Esophagus muscularis mucosa (tissue), 4 donors: ENCODE measurements around the gene ZDHHC12. TPM values are rescaled to one million over a fixed set of nuclear protein-coding genes. Genes with fewer than 3 reads are reported as not detected.

ENCODE experiments used
- DNase-seq: peaks from one replicate; pipeline ENCODE4 v3.0.0-alpha.2; 2017; ENCODE audit errors: extremely low spot score
- H3K27ac ChIP-seq, 4 donors: fragments of 200-600 bp; sonication (generic); replicated peaks in 1 of 4; 1 replicate in 3 of 4; 2 replicates in 1 of 4; pipeline ENCODE4 v1.5.1; 2016 to 2019; ENCODE audit warnings: mild to moderate bottlenecking in 1 of 4
- H3K27me3 ChIP-seq, 4 donors: fragments of 200-600 bp; sonication (generic); one replicate each; pipeline versions ENCODE4 v1.5.1 to v1.6.0; 2016 to 2019
- H3K36me3 ChIP-seq, 4 donors: fragments of 200-600 bp; sonication (generic); one replicate each; pipeline ENCODE4 v1.5.1; 2016 to 2019
- H3K4me1 ChIP-seq, 4 donors: fragments of 200-600 bp; sonication (generic); one replicate each; pipeline ENCODE4 v1.5.1; 2016 to 2019
- H3K4me3 ChIP-seq, 4 donors: fragments of 200-600 bp; sonication (generic); 1 replicate in 2 of 4; 2 replicates in 2 of 4; pipeline ENCODE4 v1.5.1; 2016 to 2019; ENCODE audit warnings: mild to moderate bottlenecking in 4 of 4, moderate library complexity in 1 of 4
- H3K9me3 ChIP-seq, 4 donors: fragments of 200-600 bp; sonication (generic); 1 replicate in 3 of 4; 2 replicates in 1 of 4; pipeline ENCODE4 v1.5.1; 2016 to 2019
- CTCF ChIP-seq, 3 experiments: fragments of 200-600 bp in 2 of 3; fragments of 450-650 bp in 1 of 3; sonication (generic) in 2 of 3; IDR thresholded peaks; one replicate each; pipeline ENCODE4 v1.5.1; 2017 to 2019; ENCODE audit warnings: antibody characterized with exemption in 3 of 3, mild to moderate bottlenecking in 2 of 3, moderate library complexity in 1 of 3
- EP300 ChIP-seq: sonication (generic); formaldehyde crosslinking; IDR thresholded peaks from one replicate; pipeline ENCODE4 v1.6.1; 2017; ENCODE audit warnings: antibody characterized with exemption
- POLR2A ChIP-seq: fragments of 450-650 bp; IDR thresholded peaks from one replicate; pipeline ENCODE4 v1.6.1; 2017; ENCODE audit warnings: antibody characterized with exemption, moderate library complexity, mild to moderate bottlenecking, low read depth
- POLR2AphosphoS5 ChIP-seq, 2 donors: sonication (generic); formaldehyde crosslinking; IDR thresholded peaks; one replicate each; pipeline ENCODE4 v1.6.1; 2017; ENCODE audit warnings: antibody characterized with exemption in 2 of 2
- WGBS: methylation state at CpG from one replicate; pipeline ENCODE4 v1.1.5; 2018; 5-methylcytosine and 5-hydroxymethylcytosine counted together
- intact Hi-C: fragments of 100-400 bp; cut with DNase I; formaldehyde crosslinking; loops from one replicate; pipeline ENCODE4 v1.15.1; 2023
- total RNA-seq, 4 donors: library from RNA; depleted of rRNA; stranded (reverse); fragments of >200 nt; gene quantifications; one replicate each; pipeline versions ENCODE4 v1.1.0 to v1.2.1, GENCODE V29; 2016

ZDHHC12 gene
- total RNA-seq, 4 donors from 2014 or later: 23.3 to 35.7 (median 29.8) TPM

- no peak overlapping the region for H3K27ac ChIP-seq
- 96% methylated on average over 1 of the region's 1 CpG for WGBS
- H3K36me3 ChIP-seq: peaks cover 22 to 75% (median 57%) of the 10 kb centered on the region in 4 donors
- H3K4me1 ChIP-seq: no peaks in the 10 kb centered on the region
- intact Hi-C loops: no loop called here
- H3K9me3 ChIP-seq: no peaks in the 10 kb centered on the region
- H3K4me3 ChIP-seq: no peak overlapping the region
- TF ChIP-seq CTCF (IDR thresholded peaks at IDR 0.05) (no peak), EP300 (no peak), POLR2AphosphoS5 (IDR thresholded peaks at IDR 0.05) (no peak), POLR2A (no peak)
- DNase-seq: no peak
- H3K27me3 ChIP-seq: no peaks in the 10 kb centered on the region
Observed at GRCh38 chr9:128747241-128747640, 23.3 kb upstream of the ZDHHC12 start.

GRCh38 chr9:128743421-128743820 is 19.5 kb upstream of the ZDHHC12 start:
- intact Hi-C loops: no loop called here
- no peak overlapping the region for H3K4me3 ChIP-seq
- no peak for TF ChIP-seq EP300
- no peak for TF ChIP-seq CTCF (IDR thresholded peaks at IDR 0.05)
- no peak for TF ChIP-seq POLR2AphosphoS5 (IDR thresholded peaks at IDR 0.05)
- no peak for TF ChIP-seq POLR2A
- WGBS: 100% methylated on average over 1 of the region's 1 CpG
- no peaks in the 10 kb centered on the region for H3K4me1 ChIP-seq
- H3K27me3 ChIP-seq: no peaks in the 10 kb centered on the region
- no peak for DNase-seq
- H3K27ac ChIP-seq: no peak overlapping the region
- H3K36me3 ChIP-seq: peaks cover 27 to 78% (median 68%) of the 10 kb centered on the region in 4 donors
- H3K9me3 ChIP-seq: no peaks in the 10 kb centered on the region

GRCh38 chr9:128742401-128742800 is 18.5 kb upstream of the ZDHHC12 start:
- no peak for TF ChIP-seq POLR2A
- TF ChIP-seq EP300: no peak
- no peak for TF ChIP-seq CTCF (IDR thresholded peaks at IDR 0.05)
- no peak for TF ChIP-seq POLR2AphosphoS5 (IDR thresholded peaks at IDR 0.05)

GRCh38 chr9:128735373-128735772 is 11.4 kb upstream of the ZDHHC12 start:
- WGBS: 82% methylated on average over 2 of the region's 2 CpGs
- Histone ChIP-seq H3K4me1 (peaks cover 0 to 6% (median 5%) of the 10 kb centered on the region in 4 donors), H3K27me3 (no peaks in the 10 kb centered on the region), H3K27ac (no peak overlapping the region), H3K4me3 (no peak overlapping the region), H3K9me3 (no peaks in the 10 kb centered on the region), H3K36me3 (peaks cover 30 to 91% (median 81%) of the 10 kb centered on the region in 4 donors)
- TF ChIP-seq CTCF (IDR thresholded peaks at IDR 0.05): no peak
- TF ChIP-seq POLR2AphosphoS5 (IDR thresholded peaks at IDR 0.05): peak in 1 of 2 donors; percentile 14
- intact Hi-C loops: no loop called here
- no peak for DNase-seq

More at GRCh38 chr9:128742401-128742800, 18.5 kb upstream of the ZDHHC12 start:
- Histone ChIP-seq H3K4me3 (no peak overlapping the region), H3K27ac (no peak overlapping the region), H3K4me1 (no peaks in the 10 kb centered on the region), H3K36me3 (peaks cover 25 to 78% (median 64%) of the 10 kb centered on the region in 4 donors), H3K9me3 (no peaks in the 10 kb centered on the region), H3K27me3 (no peaks in the 10 kb centered on the region)
- intact Hi-C loops: no loop called here
- 80% methylated on average over 11 of the region's 20 CpGs for WGBS
- no peak for DNase-seq

- intact Hi-C loops: no loop called here
- peaks cover 16 to 82% (median 71%) of the 10 kb centered on the region in 4 donors for H3K36me3 ChIP-seq
Observed at GRCh38 chr9:128733256-128733655, 9.3 kb upstream of the ZDHHC12 start.

More at GRCh38 chr9:128733256-128733655, 9.3 kb upstream of the ZDHHC12 start:
- peaks cover 0 to 6% (median 5%) of the 10 kb centered on the region in 4 donors for H3K4me1 ChIP-seq
- WGBS: 41% methylated on average over 9 of the region's 9 CpGs
- no peak overlapping the region for H3K4me3 ChIP-seq
- TF ChIP-seq CTCF (IDR thresholded peaks at IDR 0.05) (peak; percentile 47 to 66 (median 51)), POLR2A (no peak), POLR2AphosphoS5 (IDR thresholded peaks at IDR 0.05) (peak in 1 of 2 donors; percentile 34)
- no peaks in the 10 kb centered on the region for H3K27me3 ChIP-seq
- no peak for DNase-seq
- no peaks in the 10 kb centered on the region for H3K9me3 ChIP-seq
- peak overlapping the region in 3 of 4 donors; percentile 55 to 68 (median 63) for H3K27ac ChIP-seq
